ENCODE measurements around the gene LYAR.

DNA sequence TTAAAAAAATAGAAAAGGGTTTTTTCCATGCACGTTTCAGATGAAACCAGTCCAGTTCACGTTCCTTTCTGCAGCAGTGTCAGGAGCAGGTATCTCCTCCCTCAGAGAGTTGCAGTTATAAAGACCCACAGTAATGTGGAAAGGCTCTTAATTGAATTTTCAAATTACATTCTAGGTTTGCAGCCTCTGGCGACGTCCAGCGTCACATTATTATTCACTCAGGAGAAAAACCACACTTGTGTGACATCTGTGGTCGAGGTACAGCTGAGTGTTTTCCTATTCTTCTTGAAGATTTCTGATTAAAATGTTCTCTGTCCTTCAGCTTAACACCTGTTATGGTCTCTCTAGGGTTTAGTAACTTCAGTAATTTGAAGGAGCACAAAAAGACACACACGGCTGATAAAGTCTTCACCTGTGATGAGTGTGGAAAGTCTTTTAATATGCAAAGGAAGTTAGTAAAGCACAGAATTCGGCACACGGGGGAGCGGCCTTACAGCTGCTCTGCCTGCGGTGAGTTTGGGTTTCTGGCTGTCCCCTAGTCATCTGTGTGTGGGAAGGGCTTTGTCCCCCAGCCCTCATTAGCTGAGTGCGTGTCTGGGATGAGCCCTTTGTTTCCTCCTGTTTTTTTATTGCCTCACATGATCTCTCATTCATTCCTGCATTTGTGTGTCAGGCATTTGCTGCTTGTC, 25.7 kb upstream of the LYAR start:
- no peak for TF ChIP-seq POLR2A (IDR thresholded peaks at IDR 0.05; ENCODE audit: low read depth, low read length)
- TF ChIP-seq, protein P1, sequence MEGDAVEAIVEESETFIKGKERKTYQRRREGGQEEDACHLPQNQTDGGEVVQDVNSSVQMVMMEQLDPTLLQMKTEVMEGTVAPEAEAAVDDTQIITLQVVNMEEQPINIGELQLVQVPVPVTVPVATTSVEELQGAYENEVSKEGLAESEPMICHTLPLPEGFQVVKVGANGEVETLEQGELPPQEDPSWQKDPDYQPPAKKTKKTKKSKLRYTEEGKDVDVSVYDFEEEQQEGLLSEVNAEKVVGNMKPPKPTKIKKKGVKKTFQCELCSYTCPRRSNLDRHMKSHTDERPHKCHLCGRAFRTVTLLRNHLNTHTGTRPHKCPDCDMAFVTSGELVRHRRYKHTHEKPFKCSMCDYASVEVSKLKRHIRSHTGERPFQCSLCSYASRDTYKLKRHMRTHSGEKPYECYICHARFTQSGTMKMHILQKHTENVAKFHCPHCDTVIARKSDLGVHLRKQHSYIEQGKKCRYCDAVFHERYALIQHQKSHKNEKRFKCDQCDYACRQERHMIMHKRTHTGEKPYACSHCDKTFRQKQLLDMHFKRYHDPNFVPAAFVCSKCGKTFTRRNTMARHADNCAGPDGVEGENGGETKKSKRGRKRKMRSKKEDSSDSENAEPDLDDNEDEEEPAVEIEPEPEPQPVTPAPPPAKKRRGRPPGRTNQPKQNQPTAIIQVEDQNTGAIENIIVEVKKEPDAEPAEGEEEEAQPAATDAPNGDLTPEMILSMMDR (conservative IDR thresholded peaks at IDR 0.05; ENCODE audit: low read depth, low read length) = no peak
